HL-60 (cell line): ENCODE measurements around the gene ALOXE3.

Source experiments
- DNase-seq, 2 experiments: peaks; one replicate each; pipeline ENCODE4 v3.0.0-alpha.2; 2010 to 2020; ENCODE audit warnings: low read depth in 1 of 2, low spot score in 1 of 2
- H3K27ac ChIP-seq: fragments of 250-450 bp; sonication (Bioruptor Pico); replicated peaks from 2 replicates; pipeline ENCODE4 v1.5.1; 2020; ENCODE audit warnings: mild to moderate bottlenecking, moderate library complexity
- H3K27me3 ChIP-seq: fragments of 250-450 bp; sonication (Bioruptor Pico); 2 replicates; pipeline ENCODE4 v1.5.1; 2021; ENCODE audit warnings: mild to moderate bottlenecking, moderate library complexity; ENCODE audit not compliant: insufficient read depth, poor library complexity, severe bottlenecking
- H3K4me3 ChIP-seq: replicated peaks from 2 replicates; pipeline ENCODE4 v1.5.1; 2011; ENCODE audit warnings: mild to moderate bottlenecking, control low read depth, low read length; ENCODE audit not compliant: insufficient read depth
- CTCF ChIP-seq: IDR thresholded peaks from one replicate; pipeline ENCODE4 v1.5.1; 2011; ENCODE audit warnings: low read length, control low read depth, inconsistent platforms; ENCODE audit not compliant: insufficient read depth
- GABPA ChIP-seq: IDR thresholded peaks from 2 replicates; pipeline ENCODE4 v1.6.1; 2012; ENCODE audit warnings: low read depth
- POLR2AphosphoS5 ChIP-seq: IDR thresholded peaks from 2 replicates; pipeline ENCODE4 v1.6.1; 2012; ENCODE audit warnings: low read depth
- REST ChIP-seq: IDR thresholded peaks from 2 replicates; pipeline ENCODE4 v1.6.1; 2012; ENCODE audit warnings: low read depth; ENCODE audit not compliant: insufficient replicate concordance
- SPI1 ChIP-seq: IDR thresholded peaks from 2 replicates; pipeline ENCODE4 v1.6.1; 2012; ENCODE audit warnings: low read depth, mild to moderate bottlenecking, borderline replicate concordance

Gene ALOXE3

GRCh38 chr17:8138374-8138671 is 20.0 kb upstream of the ALOXE3 start:
- no peak overlapping the region; the same call in 1 of the 2 replicates for H3K27ac ChIP-seq
- no peaks in the 10 kb centered on the region for H3K27me3 ChIP-seq
- H3K4me3 ChIP-seq: peak overlapping the region; percentile 40
- TF ChIP-seq POLR2AphosphoS5 (no peak), SPI1 (no peak), GABPA (no peak), CTCF (no peak), REST (no peak)
- DNase-seq: no peak

- Histone ChIP-seq H3K4me3 (peak overlapping the region; percentile 40), H3K27ac (no peak overlapping the region), H3K27me3 (no peaks in the 10 kb centered on the region)
- DNase-seq: no peak
- TF ChIP-seq POLR2AphosphoS5 (no peak), GABPA (no peak), CTCF (no peak), SPI1 (no peak), REST (no peak)
These were observed 19.5 kb upstream of the ALOXE3 start for GRCh38 chr17:8137645-8138373.

- no peak overlapping the region for H3K4me3 ChIP-seq
- TF ChIP-seq GABPA (no peak), CTCF (no peak), REST (no peak), POLR2AphosphoS5 (no peak), SPI1 (no peak)
- no peak for DNase-seq
- H3K27me3 ChIP-seq: no peaks in the 10 kb centered on the region
- H3K27ac ChIP-seq: no peak overlapping the region
These were observed 15.6 kb upstream of the ALOXE3 start for GRCh38 chr17:8133941-8134340.
